Subcutaneous adipose tissue (tissue), 4 donors: ENCODE data around the gene ASCL2. TPM values are rescaled to one million over a fixed set of nuclear protein-coding genes. Genes with fewer than 3 reads are reported as not detected.

Experiments
- total RNA-seq, 4 donors: library from RNA; depleted of rRNA; stranded (reverse); fragments of >200 nt; gene quantifications; one replicate each; pipeline ENCODE4 v1.1.0, GENCODE V29; 2016
- TF ChIP-seq, protein P1 (sequence below): fragments of 450-650 bp; IDR thresholded peaks from one replicate; pipeline ENCODE4 v1.5.1; 2016; ENCODE audit warnings: low read depth, mild to moderate bottlenecking, control low read depth, antibody characterized with exemption, moderate library complexity

ASCL2 gene
- total RNA-seq, 4 donors from 2014 or later = 0.22 to 0.98 (median 0.63) TPM

DNA sequence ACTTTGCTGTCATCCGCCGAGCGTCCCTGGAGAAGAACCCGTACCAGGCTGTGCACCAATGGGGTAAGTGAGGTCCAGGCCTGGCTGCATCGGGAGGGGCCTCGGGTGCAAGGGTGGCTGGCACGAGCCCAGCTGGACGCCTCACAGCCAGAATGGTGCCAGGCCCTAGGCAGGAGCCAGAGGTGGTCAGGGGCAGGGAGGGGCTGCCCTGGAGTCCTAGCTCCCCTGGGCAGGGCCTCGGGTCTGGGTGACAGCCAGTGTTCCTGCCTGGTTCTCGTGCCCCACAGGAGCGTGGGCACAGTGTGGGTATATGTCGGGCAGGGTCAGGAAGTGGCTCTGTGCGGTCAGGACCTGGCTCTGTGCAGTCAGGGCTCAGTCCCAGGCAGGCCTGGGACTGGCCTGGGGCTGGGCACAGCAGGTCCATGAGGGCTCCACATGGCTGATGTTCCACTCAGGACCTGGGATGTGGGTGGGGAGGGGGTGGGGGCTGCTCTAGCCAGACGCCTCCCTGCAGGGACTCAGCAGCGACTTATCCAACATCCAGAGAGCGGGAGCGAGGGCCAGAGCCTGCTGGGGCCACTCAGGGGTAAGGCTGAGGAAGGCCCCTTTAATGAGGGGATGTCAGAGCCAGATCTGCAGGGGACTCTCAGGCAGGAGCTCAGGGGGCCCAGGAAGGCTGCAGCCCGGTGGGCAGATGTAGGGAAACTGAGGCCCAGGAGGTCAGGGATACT, 32.7 kb upstream of the ASCL2 start:
- TF ChIP-seq, protein P1, sequence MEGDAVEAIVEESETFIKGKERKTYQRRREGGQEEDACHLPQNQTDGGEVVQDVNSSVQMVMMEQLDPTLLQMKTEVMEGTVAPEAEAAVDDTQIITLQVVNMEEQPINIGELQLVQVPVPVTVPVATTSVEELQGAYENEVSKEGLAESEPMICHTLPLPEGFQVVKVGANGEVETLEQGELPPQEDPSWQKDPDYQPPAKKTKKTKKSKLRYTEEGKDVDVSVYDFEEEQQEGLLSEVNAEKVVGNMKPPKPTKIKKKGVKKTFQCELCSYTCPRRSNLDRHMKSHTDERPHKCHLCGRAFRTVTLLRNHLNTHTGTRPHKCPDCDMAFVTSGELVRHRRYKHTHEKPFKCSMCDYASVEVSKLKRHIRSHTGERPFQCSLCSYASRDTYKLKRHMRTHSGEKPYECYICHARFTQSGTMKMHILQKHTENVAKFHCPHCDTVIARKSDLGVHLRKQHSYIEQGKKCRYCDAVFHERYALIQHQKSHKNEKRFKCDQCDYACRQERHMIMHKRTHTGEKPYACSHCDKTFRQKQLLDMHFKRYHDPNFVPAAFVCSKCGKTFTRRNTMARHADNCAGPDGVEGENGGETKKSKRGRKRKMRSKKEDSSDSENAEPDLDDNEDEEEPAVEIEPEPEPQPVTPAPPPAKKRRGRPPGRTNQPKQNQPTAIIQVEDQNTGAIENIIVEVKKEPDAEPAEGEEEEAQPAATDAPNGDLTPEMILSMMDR = no peak

DNA sequence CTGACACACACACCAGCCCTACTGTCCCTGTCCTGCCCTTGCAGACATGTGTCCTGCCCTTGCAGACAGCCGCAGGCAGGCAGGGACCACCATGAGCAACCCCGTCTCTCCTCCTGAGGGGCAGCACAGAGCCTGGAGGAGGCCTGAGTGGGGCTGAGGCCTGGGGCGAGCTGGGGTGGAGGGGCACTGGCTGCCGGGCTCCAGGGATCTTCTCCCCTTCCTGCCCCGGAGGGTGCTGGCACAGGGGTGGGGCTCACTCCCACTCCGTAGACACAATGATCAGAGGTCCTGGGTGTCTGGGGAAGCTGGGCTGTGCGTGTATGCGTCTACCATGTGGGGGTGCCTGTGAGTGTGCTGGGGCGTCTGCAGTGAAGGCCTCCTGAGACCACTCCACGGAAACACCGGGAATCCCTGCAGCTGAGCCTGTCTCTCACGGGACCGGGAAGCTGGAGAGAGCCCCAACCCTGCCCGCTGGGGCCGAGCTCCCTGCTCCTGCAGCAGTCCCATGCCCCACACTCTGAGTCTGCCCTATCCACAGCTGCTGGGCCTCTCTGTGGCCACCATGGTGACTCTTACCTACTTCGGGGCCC, 32.0 kb upstream of the ASCL2 start:
- TF ChIP-seq, protein P1 = no peak

DNA sequence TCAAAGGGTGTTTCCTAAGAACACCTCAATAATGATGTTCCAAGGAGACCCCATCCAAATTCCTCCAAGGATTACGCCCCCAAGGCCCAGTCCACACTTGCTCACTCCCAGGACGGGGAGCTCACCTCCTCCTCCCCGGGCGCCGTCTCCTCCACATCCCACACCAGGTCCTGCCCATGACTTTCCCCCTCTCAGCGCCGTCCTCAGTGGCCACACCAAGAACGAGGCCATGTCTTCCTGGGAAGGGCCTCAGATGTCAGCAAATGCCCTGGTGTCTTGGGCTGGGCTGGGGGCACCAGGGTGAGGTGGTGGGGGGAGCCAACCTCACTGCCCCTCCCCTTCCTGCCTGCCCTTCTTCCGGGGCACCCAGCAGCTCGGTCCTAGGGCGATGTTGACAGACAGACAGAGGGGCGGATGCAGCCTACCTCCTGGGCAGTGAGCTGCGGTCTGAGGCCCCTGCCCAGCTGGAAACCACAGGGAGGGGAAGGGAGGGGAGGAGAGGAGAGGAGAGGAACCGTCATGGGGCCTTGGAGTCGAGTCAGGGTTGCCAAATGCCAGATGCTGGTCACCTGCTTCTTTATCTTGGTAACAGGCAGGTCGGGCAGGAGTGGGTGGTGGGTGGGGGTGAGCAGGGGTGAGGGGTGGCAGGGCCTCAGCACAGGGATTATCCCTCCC, 31.4 kb upstream of the ASCL2 start, which contains the start of the genes C11orf21 and TSPAN32:
C11orf21 (minus strand) TSS at position 288 of the 675 bp plus-strand sequence; CDS start at position 178, 110 bp downstream.
TSPAN32 (plus strand) TSS at position 383 of the 675 bp plus-strand sequence; CDS start at position 520, 137 bp downstream.
- TF ChIP-seq, protein P1 = no peak

DNA sequence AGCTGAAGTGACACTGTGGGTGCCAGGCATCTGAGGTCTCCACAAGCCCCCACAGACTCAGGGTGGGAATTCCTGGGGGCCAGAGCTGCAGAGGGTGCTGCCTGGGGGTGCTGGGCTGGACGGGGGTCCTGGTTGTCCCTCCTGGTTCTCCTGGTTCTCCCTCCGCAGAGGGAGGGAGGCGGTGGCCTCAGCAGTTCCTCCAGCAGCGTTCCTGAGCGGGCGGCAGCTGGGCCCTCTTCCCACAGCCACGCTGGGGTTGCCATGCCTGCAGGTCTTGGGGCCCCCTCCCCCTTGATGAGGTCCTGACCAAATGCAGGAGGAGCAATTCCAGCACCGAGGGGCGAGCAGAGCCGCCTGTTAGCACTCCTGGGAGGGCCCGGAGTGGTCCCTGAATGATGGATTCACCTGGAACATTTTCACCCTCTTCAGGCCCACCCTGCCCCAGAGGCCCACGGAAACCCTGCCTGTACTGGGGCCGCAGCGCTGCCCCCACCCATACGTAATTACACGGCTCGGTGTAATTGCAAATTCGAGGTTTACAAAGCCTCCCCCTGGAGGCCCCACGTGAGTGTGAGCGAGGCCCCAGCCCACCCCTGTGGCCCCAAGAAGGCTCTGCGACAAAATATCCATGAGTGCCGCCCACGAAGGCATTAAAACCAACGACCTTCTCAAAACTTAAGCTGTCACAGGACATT, 30.7 kb upstream of the ASCL2 start:
- TF ChIP-seq, protein P1 = no peak

DNA sequence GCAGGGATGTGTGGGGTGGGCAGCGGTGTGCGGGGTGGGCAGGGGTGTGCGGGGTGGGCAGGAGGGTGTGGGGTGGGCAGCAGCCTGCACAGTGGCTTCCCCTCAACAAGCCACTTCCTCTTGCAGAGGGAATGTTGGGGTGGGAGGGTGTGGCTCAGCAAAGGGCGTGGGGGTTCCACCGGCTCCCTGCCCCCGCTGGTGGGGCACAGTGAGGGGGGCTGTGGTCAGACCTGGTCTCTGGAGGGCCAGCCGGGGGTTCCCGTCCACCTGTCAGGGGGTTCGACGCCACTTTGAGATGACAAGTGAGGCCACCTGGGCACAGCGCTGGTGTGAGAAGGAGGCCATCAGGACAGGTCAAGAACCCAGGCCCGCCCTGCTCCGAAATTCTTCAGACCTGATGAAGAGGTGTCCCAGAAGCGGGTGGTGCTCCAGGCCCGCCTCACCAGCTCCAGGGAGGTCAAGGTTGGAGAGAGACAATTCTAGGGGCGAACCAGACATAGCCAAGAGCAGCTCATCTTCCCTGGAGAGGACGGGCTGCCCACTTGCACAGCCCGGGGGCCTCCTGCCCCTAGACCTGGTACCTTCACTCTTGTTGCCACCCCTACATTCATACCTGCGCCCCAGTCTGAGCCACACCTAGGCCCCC, 30.0 kb upstream of the ASCL2 start:
- TF ChIP-seq, protein P1 = no peak

DNA sequence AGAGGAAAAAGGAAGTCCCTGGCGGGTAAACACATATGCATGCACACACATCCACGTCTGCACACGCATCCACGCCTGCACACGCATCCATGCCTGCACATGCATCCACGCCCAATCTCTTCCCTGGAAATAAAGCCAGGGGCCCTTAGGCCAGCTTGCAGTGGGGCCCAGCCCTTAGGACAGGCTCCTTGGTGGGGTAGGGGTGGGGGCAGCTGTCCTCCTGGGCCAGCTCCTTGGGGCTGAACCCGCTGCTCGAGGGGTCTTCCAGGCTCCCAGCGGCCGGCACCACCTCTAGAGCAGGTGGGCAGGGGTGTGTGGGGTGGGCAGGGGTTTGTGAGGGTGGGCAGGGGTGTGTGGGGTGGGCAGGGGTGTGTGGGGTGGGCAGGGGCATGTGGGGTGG, 29.4 kb upstream of the ASCL2 start:
- TF ChIP-seq, protein P1 = no peak
